Activated naive CD8-positive, alpha-beta T cell treated with anti-CD3 and anti-CD28 coated beads for 36 hours (primary cell): ENCODE data around the gene THAP12. TPM values are rescaled to one million over a fixed set of nuclear protein-coding genes. Genes with fewer than 3 reads are reported as not detected.

Source experiments
- DNase-seq: peaks from one replicate; pipeline ENCODE4 v3.0.0; 2021
- H3K27ac Mint-ChIP-seq: one replicate; pipeline ENCODE4 v1.8.0; 2022; ENCODE audit warnings: mild to moderate bottlenecking, moderate library complexity, mixed read lengths
- H3K27me3 Mint-ChIP-seq: one replicate; pipeline ENCODE4 v1.8.0; 2022; ENCODE audit warnings: mild to moderate bottlenecking, mixed read lengths
- H3K36me3 Mint-ChIP-seq: one replicate; pipeline ENCODE4 v1.8.0; 2021; ENCODE audit warnings: mild to moderate bottlenecking, mixed read lengths
- H3K4me1 Mint-ChIP-seq: one replicate; pipeline ENCODE4 v1.8.0; 2021; ENCODE audit warnings: mixed read lengths
- H3K4me3 Mint-ChIP-seq: one replicate; pipeline ENCODE4 v1.8.0; 2022; ENCODE audit warnings: mild to moderate bottlenecking, moderate library complexity, mixed read lengths
- H3K9me3 Mint-ChIP-seq: one replicate; pipeline ENCODE4 v1.8.0; 2022; ENCODE audit warnings: mixed read lengths
- total RNA-seq, 2 experiments: library from RNA; stranded (reverse); gene quantifications; one replicate each; pipeline ENCODE4 v1.2.3, GENCODE V29; 2021

The THAP12 gene
- total RNA-seq, 2 experiments from 2014 or later: 68.3 to 74.7 TPM

GRCh38 chr11:76361374-76361773, 19.6 kb downstream of the THAP12 start:
- H3K36me3 Mint-ChIP-seq: peaks cover 44% of the 10 kb centered on the region
- H3K27me3 Mint-ChIP-seq: no peaks in the 10 kb centered on the region
- no peak overlapping the region for H3K4me3 Mint-ChIP-seq
- DNase-seq: no peak
- H3K9me3 Mint-ChIP-seq: no peaks in the 10 kb centered on the region
- peak overlapping the region; percentile 51 for H3K27ac Mint-ChIP-seq
- peaks cover 23% of the 10 kb centered on the region for H3K4me1 Mint-ChIP-seq

GRCh38 chr11:76355172-76355571, 25.8 kb downstream of the THAP12 start:
- Mint-ChIP-seq H3K4me3 (no peak overlapping the region), H3K27ac (no peak overlapping the region), H3K36me3 (peaks cover 64% of the 10 kb centered on the region), H3K27me3 (no peaks in the 10 kb centered on the region), H3K4me1 (peaks cover 2% of the 10 kb centered on the region), H3K9me3 (peaks cover 12% of the 10 kb centered on the region)
- no peak for DNase-seq

GRCh38 chr11:76348348-76348747, 32.6 kb downstream of the THAP12 start:
- DNase-seq: no peak
- Mint-ChIP-seq H3K9me3 (no peaks in the 10 kb centered on the region), H3K4me3 (no peak overlapping the region), H3K27me3 (no peaks in the 10 kb centered on the region), H3K27ac (no peak overlapping the region), H3K4me1 (peaks cover 3% of the 10 kb centered on the region), H3K36me3 (peaks cover 19% of the 10 kb centered on the region)

GRCh38 chr11:76347466-76347865, 33.5 kb downstream of the THAP12 start:
- no peaks in the 10 kb centered on the region for H3K9me3 Mint-ChIP-seq
- no peaks in the 10 kb centered on the region for H3K27me3 Mint-ChIP-seq
- peaks cover 3% of the 10 kb centered on the region for H3K4me1 Mint-ChIP-seq
- DNase-seq: no peak
- no peak overlapping the region for H3K4me3 Mint-ChIP-seq
- peaks cover 11% of the 10 kb centered on the region for H3K36me3 Mint-ChIP-seq
- H3K27ac Mint-ChIP-seq: no peak overlapping the region

GRCh38 chr11:76339221-76339620, 41.7 kb downstream of the THAP12 start:
- H3K4me3 Mint-ChIP-seq: no peak overlapping the region
- DNase-seq: no peak
- H3K27me3 Mint-ChIP-seq: peaks cover 5% of the 10 kb centered on the region
- no peak overlapping the region for H3K27ac Mint-ChIP-seq
- peaks cover 12% of the 10 kb centered on the region for H3K9me3 Mint-ChIP-seq
- H3K36me3 Mint-ChIP-seq: no peaks in the 10 kb centered on the region
- H3K4me1 Mint-ChIP-seq: peaks cover 6% of the 10 kb centered on the region

GRCh38 chr11:76337923-76338322, 43.0 kb downstream of the THAP12 start:
- no peak overlapping the region for H3K4me3 Mint-ChIP-seq
- no peak overlapping the region for H3K27ac Mint-ChIP-seq
- DNase-seq: no peak
- no peaks in the 10 kb centered on the region for H3K36me3 Mint-ChIP-seq
- H3K4me1 Mint-ChIP-seq: peaks cover 6% of the 10 kb centered on the region
- H3K9me3 Mint-ChIP-seq: peaks cover 15% of the 10 kb centered on the region
- peaks cover 5% of the 10 kb centered on the region for H3K27me3 Mint-ChIP-seq

GRCh38 chr11:76337469-76337868, 43.5 kb downstream of the THAP12 start:
- Mint-ChIP-seq H3K36me3 (no peaks in the 10 kb centered on the region), H3K4me3 (no peak overlapping the region), H3K4me1 (peaks cover 6% of the 10 kb centered on the region), H3K27me3 (peaks cover 5% of the 10 kb centered on the region), H3K27ac (no peak overlapping the region), H3K9me3 (peaks cover 15% of the 10 kb centered on the region)
- no peak for DNase-seq

- no peak for DNase-seq
- H3K27ac Mint-ChIP-seq: no peak overlapping the region
- no peak overlapping the region for H3K4me3 Mint-ChIP-seq
- peaks cover 15% of the 10 kb centered on the region for H3K9me3 Mint-ChIP-seq
- H3K36me3 Mint-ChIP-seq: no peaks in the 10 kb centered on the region
- H3K27me3 Mint-ChIP-seq: peaks cover 5% of the 10 kb centered on the region
- peaks cover 6% of the 10 kb centered on the region for H3K4me1 Mint-ChIP-seq
These were observed 44.3 kb downstream of the THAP12 start for GRCh38 chr11:76336597-76336996.

- H3K4me3 Mint-ChIP-seq: no peak overlapping the region
- peaks cover 15% of the 10 kb centered on the region for H3K9me3 Mint-ChIP-seq
- no peaks in the 10 kb centered on the region for H3K36me3 Mint-ChIP-seq
- H3K27me3 Mint-ChIP-seq: peaks cover 5% of the 10 kb centered on the region
- H3K4me1 Mint-ChIP-seq: peaks cover 6% of the 10 kb centered on the region
- H3K27ac Mint-ChIP-seq: no peak overlapping the region
- DNase-seq: no peak
These were observed 45.1 kb downstream of the THAP12 start for GRCh38 chr11:76335842-76336241.

GRCh38 chr11:76334826-76335389, 46.0 kb downstream of the THAP12 start:
- Mint-ChIP-seq H3K27me3 (peaks cover 5% of the 10 kb centered on the region), H3K36me3 (no peaks in the 10 kb centered on the region), H3K4me1 (peaks cover 6% of the 10 kb centered on the region), H3K9me3 (peaks cover 15% of the 10 kb centered on the region), H3K4me3 (no peak overlapping the region), H3K27ac (no peak overlapping the region)
- DNase-seq: no peak

GRCh38 chr11:76330651-76331050, 50.3 kb downstream of the THAP12 start:
- H3K9me3 Mint-ChIP-seq: peaks cover 14% of the 10 kb centered on the region
- no peak overlapping the region for H3K27ac Mint-ChIP-seq
- H3K36me3 Mint-ChIP-seq: no peaks in the 10 kb centered on the region
- no peak overlapping the region for H3K4me3 Mint-ChIP-seq
- H3K27me3 Mint-ChIP-seq: peaks cover 5% of the 10 kb centered on the region
- no peaks in the 10 kb centered on the region for H3K4me1 Mint-ChIP-seq
- DNase-seq: no peak

GRCh38 chr11:76329983-76330382, 50.9 kb downstream of the THAP12 start:
- Mint-ChIP-seq H3K4me3 (no peak overlapping the region), H3K36me3 (no peaks in the 10 kb centered on the region), H3K27me3 (peaks cover 5% of the 10 kb centered on the region), H3K4me1 (no peaks in the 10 kb centered on the region), H3K27ac (no peak overlapping the region), H3K9me3 (peaks cover 9% of the 10 kb centered on the region)
- DNase-seq: no peak

- Mint-ChIP-seq H3K27ac (no peak overlapping the region), H3K9me3 (peaks cover 2% of the 10 kb centered on the region), H3K4me1 (no peaks in the 10 kb centered on the region), H3K4me3 (no peak overlapping the region), H3K27me3 (peaks cover 11% of the 10 kb centered on the region), H3K36me3 (no peaks in the 10 kb centered on the region)
- no peak for DNase-seq
These were observed 51.8 kb downstream of the THAP12 start for GRCh38 chr11:76329084-76329648.

- Mint-ChIP-seq H3K9me3 (no peaks in the 10 kb centered on the region), H3K36me3 (no peaks in the 10 kb centered on the region), H3K4me3 (no peak overlapping the region), H3K4me1 (peaks cover 3% of the 10 kb centered on the region), H3K27me3 (peaks cover 24% of the 10 kb centered on the region), H3K27ac (no peak overlapping the region)
- DNase-seq: no peak
These were observed 53.1 kb downstream of the THAP12 start for GRCh38 chr11:76327756-76328388.

GRCh38 chr11:76327202-76327601, 53.7 kb downstream of the THAP12 start:
- Mint-ChIP-seq H3K27ac (no peak overlapping the region), H3K4me1 (peaks cover 3% of the 10 kb centered on the region), H3K27me3 (peaks cover 30% of the 10 kb centered on the region), H3K4me3 (no peak overlapping the region), H3K36me3 (no peaks in the 10 kb centered on the region), H3K9me3 (no peaks in the 10 kb centered on the region)
- DNase-seq: no peak

GRCh38 chr11:76325185-76325584, 55.7 kb downstream of the THAP12 start:
- Mint-ChIP-seq H3K27me3 (peaks cover 48% of the 10 kb centered on the region), H3K36me3 (no peaks in the 10 kb centered on the region), H3K9me3 (no peaks in the 10 kb centered on the region), H3K4me3 (no peak overlapping the region), H3K27ac (no peak overlapping the region), H3K4me1 (peaks cover 3% of the 10 kb centered on the region)
- no peak for DNase-seq
